Pancreas (tissue), 10 donors: Measurements from ENCODE around the gene TAOK3. TPM values are rescaled to one million over a fixed set of nuclear protein-coding genes. Genes with fewer than 3 reads are reported as not detected.
"Not testable (repeated sequence)": the region's sequence is repeated elsewhere in the genome, so short reads cannot be mapped to it uniquely, and the experiment has no call there.

Source experiments
- ATAC-seq, 4 donors: fragments of 200-7000 bp; cut with Tn5 transposase; one replicate each; pipeline versions ENCODE4 v1.8.0 to v1.9.1; 2020; ENCODE audit warnings: mild to moderate bottlenecking in 4 of 4, moderate library complexity in 4 of 4
- DNase-seq, 6 donors: peaks; one replicate each; pipeline ENCODE4 v3.0.0-alpha.2; 2020
- FAIRE-seq: peaks from 2 replicates; lab custom pipeline; 2012; peaks lifted over from hg19 to GRCh38; lab: Jason Lieb, UNC
- H3K27ac ChIP-seq, 4 donors: fragments of 200-600 bp; sonication (generic); 1 replicate in 3 of 4; 2 replicates in 1 of 4; pipeline versions ENCODE4 v1.5.0 to v1.8.0; 2020
- H3K27me3 ChIP-seq, 4 donors: fragments of 200-600 bp; one replicate each; pipeline ENCODE4 v1.8.0; 2021
- H3K36me3 ChIP-seq, 3 donors: fragments of 200-600 bp; sonication (generic) in 1 of 3; one replicate each; pipeline versions ENCODE4 v1.5.0 to v1.8.0; 2020 to 2021
- H3K4me1 ChIP-seq, 3 donors: fragments of 200-600 bp; one replicate each; pipeline ENCODE4 v1.8.0; 2021
- H3K4me3 ChIP-seq, 4 donors: fragments of 200-600 bp; sonication (generic) in 2 of 4; one replicate each; pipeline versions ENCODE4 v1.5.0 to v1.8.0; 2020 to 2021
- H3K9me3 ChIP-seq, 4 donors: fragments of 200-600 bp; one replicate each; pipeline ENCODE4 v1.8.0; 2021
- WGBS, 2 donors: extraction: QIAGEN DNeasy Blood & Tissue Kit; methylation state at CpG; one replicate each; pipeline ENCODE4 v1.1.7; 2013; 5-methylcytosine and 5-hydroxymethylcytosine counted together
- intact Hi-C, 3 donors: fragments of 100-400 bp; cut with DNase I; formaldehyde crosslinking; loops; one replicate each; pipeline versions ENCODE4 v1.11.1 to v1.14.2; 2022
- polyA plus RNA-seq, 2 donors: library from polyadenylated mRNA; stranded (reverse); fragments of 200-250 nt; gene quantifications; one replicate each; pipeline ENCODE4 v1.2.3, GENCODE V29; 2013
- total RNA-seq, 6 donors: library from RNA; stranded (reverse); fragmentation: NEBNext Ultra II Directional in 4 of 6; extraction: Animal tissue kit (Norgen Biotek cat#: 25700) in 4 of 6; gene quantifications; one replicate each; pipeline versions ENCODE4 v1.2.1 to v1.2.4, GENCODE V29; 2021 to 2023
- TF ChIP-seq, protein P1 (sequence below), 4 donors: fragments of 200-600 bp; sonication (generic) in 3 of 4; IDR thresholded peaks; one replicate each; pipeline versions ENCODE4 v1.5.0 to v1.8.0; 2021; ENCODE audit warnings: antibody characterized with exemption in 4 of 4
- donor health status: healthy with polysubstance abuse.
- donor health status: DM: no; HTN: no; CAD: no; lungs with moderate emphysema.
- donor health status: DM: no; HTN: no; CAD: no.
- donor health status: control.
- donor health status: control.
- donor health status: Bipolar disorder and iron deficiency.
- donor health status: DM: yes; HTN: yes; CAD: no.
- donor health status: DM: no; HTN: no; CAD: no.
- donor health status: DM: no; HTN: no; CAD: no.
- donor health status: DM: yes; HTN: yes; CAD: no.

The TAOK3 gene
- total and polyA plus RNA-seq, 8 donors: 7.9 to 21.0 (median 11.4) TPM

DNA sequence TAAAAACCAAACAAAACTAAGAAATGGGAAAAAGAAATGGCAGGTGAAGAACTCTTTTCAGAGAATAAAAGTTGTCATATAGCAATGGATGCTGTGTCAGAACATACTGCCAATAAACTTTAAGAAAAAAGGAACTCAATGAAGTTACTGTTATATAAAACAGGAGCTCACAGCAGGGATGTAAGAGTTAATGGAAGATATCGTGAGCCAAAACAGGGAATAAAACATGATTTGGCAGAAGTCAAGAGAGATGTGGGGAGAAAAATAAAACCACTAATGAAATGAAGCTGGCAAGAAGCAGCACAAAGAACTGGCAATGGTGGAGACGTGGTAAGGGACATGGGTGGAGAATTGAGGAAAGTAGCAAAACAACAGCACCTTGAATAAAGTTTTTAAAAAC is 61.0 kb downstream of the TAOK3 start:
- Histone ChIP-seq H3K36me3 (no peaks in the 10 kb centered on the region), H3K4me1 (peaks cover 0 to 9% (median 8%) of the 10 kb centered on the region in 3 donors), H3K27me3 (no peaks in the 10 kb centered on the region), H3K9me3 (no peaks in the 10 kb centered on the region), H3K4me3 (no peak overlapping the region), H3K27ac (no peak overlapping the region)
- no peak for FAIRE-seq
- no peak for DNase-seq
- 55 to 58% methylated on average over 2 of the region's 2 CpGs for WGBS, 2 donors
- intact Hi-C loops: no loop called here
- ATAC-seq: no peak
- TF ChIP-seq, protein P1, sequence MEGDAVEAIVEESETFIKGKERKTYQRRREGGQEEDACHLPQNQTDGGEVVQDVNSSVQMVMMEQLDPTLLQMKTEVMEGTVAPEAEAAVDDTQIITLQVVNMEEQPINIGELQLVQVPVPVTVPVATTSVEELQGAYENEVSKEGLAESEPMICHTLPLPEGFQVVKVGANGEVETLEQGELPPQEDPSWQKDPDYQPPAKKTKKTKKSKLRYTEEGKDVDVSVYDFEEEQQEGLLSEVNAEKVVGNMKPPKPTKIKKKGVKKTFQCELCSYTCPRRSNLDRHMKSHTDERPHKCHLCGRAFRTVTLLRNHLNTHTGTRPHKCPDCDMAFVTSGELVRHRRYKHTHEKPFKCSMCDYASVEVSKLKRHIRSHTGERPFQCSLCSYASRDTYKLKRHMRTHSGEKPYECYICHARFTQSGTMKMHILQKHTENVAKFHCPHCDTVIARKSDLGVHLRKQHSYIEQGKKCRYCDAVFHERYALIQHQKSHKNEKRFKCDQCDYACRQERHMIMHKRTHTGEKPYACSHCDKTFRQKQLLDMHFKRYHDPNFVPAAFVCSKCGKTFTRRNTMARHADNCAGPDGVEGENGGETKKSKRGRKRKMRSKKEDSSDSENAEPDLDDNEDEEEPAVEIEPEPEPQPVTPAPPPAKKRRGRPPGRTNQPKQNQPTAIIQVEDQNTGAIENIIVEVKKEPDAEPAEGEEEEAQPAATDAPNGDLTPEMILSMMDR (IDR thresholded peaks at IDR 0.05): no peak

DNA sequence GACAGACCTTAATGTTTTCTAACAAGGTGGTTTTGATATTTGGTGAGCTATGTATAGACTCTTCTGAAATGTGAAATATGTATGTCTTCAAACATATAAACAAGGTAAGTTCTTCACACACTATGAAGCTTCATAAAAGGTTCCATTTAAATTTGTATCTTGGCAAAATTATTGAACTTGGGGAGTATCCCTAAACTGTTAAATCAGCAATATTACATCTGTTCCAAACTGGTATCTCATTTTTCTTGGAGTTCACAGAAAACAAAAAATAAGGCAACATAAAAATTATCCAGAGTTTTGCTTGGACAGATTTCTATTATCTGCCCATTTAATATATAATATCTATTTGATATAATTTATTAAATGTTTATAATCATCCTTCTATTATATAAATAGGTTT is 62.4 kb downstream of the TAOK3 start:
- FAIRE-seq (no peak), ATAC-seq (no peak), DNase-seq (no peak)
- Histone ChIP-seq H3K36me3 (no peaks in the 10 kb centered on the region), H3K9me3 (no peaks in the 10 kb centered on the region), H3K27ac (no peak overlapping the region), H3K4me3 (no peak overlapping the region), H3K4me1 (peaks cover 0 to 9% (median 8%) of the 10 kb centered on the region in 3 donors), H3K27me3 (no peaks in the 10 kb centered on the region)
- TF ChIP-seq, protein P1 (IDR thresholded peaks at IDR 0.05): no peak
- intact Hi-C loops: no loop called here

DNA sequence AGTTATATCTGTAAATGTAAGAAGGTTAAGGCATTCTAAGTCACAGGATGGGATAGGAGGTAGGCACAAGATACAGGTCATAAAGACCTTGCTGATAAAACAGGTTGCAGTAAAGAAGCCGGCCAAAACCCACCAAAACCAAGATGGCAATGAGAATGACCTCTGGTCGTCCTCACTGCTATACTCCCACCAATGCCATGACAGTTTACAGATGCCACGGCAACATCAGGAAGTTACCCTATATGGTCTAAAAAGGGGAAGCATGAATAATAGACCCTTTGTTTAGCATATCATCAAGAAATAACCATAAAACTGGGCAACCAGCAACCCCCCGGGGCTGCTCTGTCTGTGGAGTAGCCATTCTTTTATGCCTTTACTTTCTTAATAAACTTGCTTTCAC is 64.7 kb downstream of the TAOK3 start:
- H3K27me3 ChIP-seq, H3K4me1 ChIP-seq, ATAC-seq, H3K36me3 ChIP-seq, DNase-seq, intact Hi-C loops, H3K9me3 ChIP-seq, FAIRE-seq, H3K4me3 ChIP-seq: not testable (repeated sequence)
- peak overlapping the region in 1 of 4 donors; percentile 13 for H3K27ac ChIP-seq
- 75 to 78% methylated on average over 4 of the region's 4 CpGs for WGBS, 2 donors

DNA sequence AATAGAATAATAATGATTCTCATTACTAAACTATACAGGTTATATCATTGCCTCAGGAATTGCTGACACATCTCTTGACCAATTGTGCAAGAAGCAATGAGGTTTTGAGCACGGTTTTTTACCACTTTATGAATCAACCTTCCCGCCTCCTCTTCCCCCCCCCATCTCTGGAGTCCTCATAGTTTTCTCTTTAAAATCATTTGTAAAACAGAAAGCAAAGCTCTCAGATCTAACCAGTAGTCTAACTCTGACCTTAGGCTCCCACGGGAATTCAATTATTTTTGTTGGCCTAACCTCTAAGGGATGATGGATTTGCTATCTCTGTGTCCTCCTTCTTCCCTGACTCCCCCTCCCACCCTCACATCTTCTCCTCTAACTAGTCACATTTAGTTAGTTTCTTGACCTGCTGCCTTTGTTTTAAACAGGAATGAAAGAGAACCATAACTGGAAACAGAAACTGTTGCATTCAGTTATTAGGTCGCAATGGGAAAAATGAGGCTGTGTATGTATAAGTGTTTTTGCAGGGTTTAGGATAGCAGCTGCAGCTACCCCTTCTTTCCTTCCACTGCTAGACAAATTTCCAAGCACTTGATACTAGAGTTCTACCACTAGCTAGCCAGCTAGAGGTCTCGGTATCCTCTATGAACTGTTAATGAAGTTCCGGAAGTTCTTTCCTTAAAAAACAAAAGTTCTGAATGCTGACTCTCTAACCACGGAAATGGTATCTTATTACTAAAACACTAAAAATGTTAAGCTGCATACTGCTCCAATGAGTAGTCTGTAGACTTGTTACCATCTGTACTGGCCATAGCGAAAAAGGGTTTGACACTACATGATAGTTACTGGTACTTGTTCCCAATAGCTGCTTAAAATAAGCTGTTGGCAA is 65.4 kb downstream of the TAOK3 start:
- intact Hi-C loops: no loop called here
- WGBS, 2 donors: 80 to 86% methylated on average over 8 of the region's 8 CpGs
- peak in 3 of 4 donors; percentile 22 to 70 (median 66) for ATAC-seq
- Histone ChIP-seq H3K4me3 (no peak overlapping the region), H3K9me3 (no peaks in the 10 kb centered on the region), H3K27ac (peak overlapping the region in 1 of 4 donors; percentile 13), H3K36me3 (no peaks in the 10 kb centered on the region), H3K27me3 (no peaks in the 10 kb centered on the region), H3K4me1 (peaks cover 0 to 6% (median 3%) of the 10 kb centered on the region in 3 donors)
- DNase-seq: no peak
- no peak for FAIRE-seq
- TF ChIP-seq, protein P1 (IDR thresholded peaks at IDR 0.05): no peak

DNA sequence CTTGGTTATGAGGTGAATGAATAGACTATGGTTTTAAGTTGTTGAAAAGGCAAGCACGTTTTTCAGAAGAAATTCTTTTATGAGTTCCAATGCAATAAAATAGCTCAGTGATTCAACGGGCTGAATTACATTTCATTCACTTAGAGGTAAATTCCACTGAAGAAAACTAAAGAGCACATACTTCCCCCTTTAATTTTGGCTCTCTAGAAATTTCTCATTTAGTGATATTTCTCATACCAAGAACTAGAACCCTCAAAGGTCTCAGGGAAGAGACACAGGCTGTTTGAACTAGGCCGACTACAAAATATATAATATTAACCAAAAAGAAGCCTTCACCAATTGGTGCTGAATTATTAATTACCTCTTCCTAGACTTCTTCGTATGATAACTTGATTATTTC is 68.6 kb downstream of the TAOK3 start:
- WGBS, 2 donors: 80 to 86% methylated on average over 4 of the region's 4 CpGs

More for the DNA sequence above, 68.6 kb downstream of the TAOK3 start:
- no peak for DNase-seq
- Histone ChIP-seq H3K27me3 (no peaks in the 10 kb centered on the region), H3K9me3 (no peaks in the 10 kb centered on the region), H3K36me3 (no peaks in the 10 kb centered on the region), H3K27ac (no peak overlapping the region), H3K4me1 (peaks cover 0 to 6% (median 3%) of the 10 kb centered on the region in 3 donors), H3K4me3 (no peak overlapping the region)
- no peak for ATAC-seq
- TF ChIP-seq, protein P1 (IDR thresholded peaks at IDR 0.05): no peak
- no peak for FAIRE-seq
- intact Hi-C loops: no loop called here
